Measurements from ENCODE around the gene SYTL5. TPM values are rescaled to one million over a fixed set of nuclear protein-coding genes. Genes with fewer than 3 reads are reported as not detected.

Gene SYTL5
- total and polyA plus RNA-seq, 4 experiments from 2014 or later: not detected

DNA sequence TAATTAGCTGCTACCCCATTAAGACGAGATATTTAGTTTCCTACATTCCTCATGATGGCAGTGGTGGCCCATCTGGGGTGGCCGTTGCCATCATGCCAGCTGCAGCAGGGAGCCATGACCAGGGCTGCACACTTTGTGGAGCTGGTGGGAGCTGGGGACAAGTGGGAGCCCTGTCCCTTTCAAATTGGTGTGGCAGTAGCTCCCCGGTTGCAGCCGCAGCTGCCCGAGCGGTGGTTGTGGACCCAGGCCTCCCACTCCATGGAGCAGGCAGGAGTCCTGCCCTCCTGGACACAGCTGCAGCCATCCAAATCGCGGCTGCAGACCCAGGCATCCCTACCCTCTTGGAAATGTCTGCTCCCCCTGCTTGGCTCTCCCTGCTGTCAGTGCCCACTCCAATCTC is 9.3 kb upstream of the SYTL5 start:
- no peaks in the 10 kb centered on the region for H3K9me3 Mint-ChIP-seq
- H3K27me3 Mint-ChIP-seq: peaks cover 0 to 2% of the 10 kb centered on the region in 2 donors
- no peak for DNase-seq
- POLR2A ChIA-PET (ENCODE audit: partially characterized antibody): no interaction called here
- Histone ChIP-seq H3K9me3 (ENCODE audit: control insufficient read depth in 1 of 2, low read length in 2 of 2) (no peaks in the 10 kb centered on the region), H3K36me3 (ENCODE audit: insufficient read depth, low read length) (no peaks in the 10 kb centered on the region), H3K27ac (ENCODE audit: low read depth, low read length) (no peak overlapping the region), H3K4me3 (ENCODE audit: low read length in 2 of 2) (no peak overlapping the region), H3K4me1 (ENCODE audit: insufficient read depth, low read length) (no peaks in the 10 kb centered on the region), H3K27me3 (ENCODE audit: insufficient read depth, low read length) (no peaks in the 10 kb centered on the region)
- no peak overlapping the region for H3K4me3 Mint-ChIP-seq
- intact Hi-C loops (cut with micrococcal nuclease): no loop called here
- no peaks in the 10 kb centered on the region for H3K36me3 Mint-ChIP-seq
- H3K27ac Mint-ChIP-seq: no peak overlapping the region
- H3K4me1 Mint-ChIP-seq: no peaks in the 10 kb centered on the region
- CTCF ChIA-PET (ENCODE audit: partially characterized antibody): no interaction called here

DNA sequence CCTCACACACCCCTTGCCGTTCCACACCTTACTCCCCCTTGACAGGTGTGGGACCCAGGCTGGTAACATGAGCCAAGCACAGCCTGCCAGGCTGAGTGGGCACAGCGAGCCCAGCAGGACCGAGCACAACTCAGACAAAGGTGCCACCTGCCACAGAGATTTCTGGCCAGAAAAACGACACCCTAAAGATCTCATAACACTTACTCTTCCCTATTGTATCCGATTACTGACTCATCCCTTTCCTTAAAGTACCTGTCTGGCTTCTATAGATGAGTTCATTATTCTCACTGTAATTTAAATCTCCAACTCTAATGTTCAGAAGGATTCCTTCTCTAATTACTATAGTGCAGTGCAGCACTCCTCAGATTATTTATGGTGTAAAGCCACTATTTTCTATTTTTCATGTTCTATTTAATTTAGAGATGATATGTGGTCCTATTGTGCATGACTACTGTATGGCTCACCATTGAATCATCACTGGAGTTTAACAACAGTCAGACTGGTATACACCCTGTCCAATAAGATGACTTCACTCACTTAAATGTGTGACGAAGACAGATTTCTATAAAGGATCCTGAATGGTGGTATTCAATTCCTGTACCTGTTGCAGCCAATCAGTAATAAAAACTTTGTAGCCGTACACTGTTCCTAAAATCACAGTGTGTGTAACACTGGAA is 7.6 kb upstream of the SYTL5 start:
- no peaks in the 10 kb centered on the region for H3K36me3 Mint-ChIP-seq
- POLR2A ChIA-PET (ENCODE audit: partially characterized antibody): no interaction called here
- Histone ChIP-seq H3K4me1 (ENCODE audit: insufficient read depth, low read length) (no peaks in the 10 kb centered on the region), H3K9me3 (ENCODE audit: control insufficient read depth in 1 of 2, low read length in 2 of 2) (no peaks in the 10 kb centered on the region), H3K4me3 (ENCODE audit: low read length in 2 of 2) (no peak overlapping the region), H3K27me3 (ENCODE audit: insufficient read depth, low read length) (no peaks in the 10 kb centered on the region), H3K36me3 (ENCODE audit: insufficient read depth, low read length) (no peaks in the 10 kb centered on the region), H3K27ac (ENCODE audit: low read depth, low read length) (no peak overlapping the region)
- no peak overlapping the region for H3K4me3 Mint-ChIP-seq
- CTCF ChIA-PET (ENCODE audit: partially characterized antibody): no interaction called here
- no peaks in the 10 kb centered on the region for H3K4me1 Mint-ChIP-seq
- peaks cover 0 to 2% (median 0%) of the 10 kb centered on the region in 8 donors for H3K9me3 Mint-ChIP-seq
- no peak overlapping the region for H3K27ac Mint-ChIP-seq
- intact Hi-C loops (cut with micrococcal nuclease): no loop called here
- DNase-seq: no peak
- peaks cover 0 to 2% of the 10 kb centered on the region in 2 donors for H3K27me3 Mint-ChIP-seq

DNA sequence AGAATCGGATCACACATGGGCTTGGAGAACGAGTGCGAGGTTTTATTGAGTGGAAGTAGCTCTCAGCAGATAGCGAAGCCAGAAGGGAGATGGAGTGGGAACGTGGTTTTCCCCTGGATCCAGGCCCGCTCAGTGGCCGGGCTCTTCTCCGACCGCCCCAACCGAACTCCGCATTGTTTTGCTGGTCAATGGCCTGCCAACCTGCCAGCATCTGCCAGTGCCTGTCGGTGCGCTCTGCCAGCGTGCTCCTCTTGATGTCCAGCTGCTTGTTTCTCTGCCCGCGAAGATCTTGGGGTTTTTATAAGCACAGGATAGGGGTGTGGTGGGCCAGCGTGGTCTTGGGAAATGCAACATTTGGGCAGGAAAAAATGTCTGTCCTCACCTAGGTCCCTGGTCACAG is 5.6 kb upstream of the SYTL5 start:
- H3K27me3 Mint-ChIP-seq: peaks cover 3 to 5% of the 10 kb centered on the region in 2 donors
- no peak overlapping the region for H3K27ac Mint-ChIP-seq
- POLR2A ChIA-PET (ENCODE audit: partially characterized antibody): no interaction called here
- Histone ChIP-seq H3K4me1 (ENCODE audit: insufficient read depth, low read length) (no peaks in the 10 kb centered on the region), H3K4me3 (ENCODE audit: low read length in 2 of 2) (no peak overlapping the region), H3K27ac (ENCODE audit: low read depth, low read length) (no peak overlapping the region), H3K27me3 (ENCODE audit: insufficient read depth, low read length) (no peaks in the 10 kb centered on the region), H3K9me3 (ENCODE audit: control insufficient read depth in 1 of 2, low read length in 2 of 2) (no peaks in the 10 kb centered on the region), H3K36me3 (ENCODE audit: insufficient read depth, low read length) (no peaks in the 10 kb centered on the region)
- no peaks in the 10 kb centered on the region for H3K4me1 Mint-ChIP-seq
- H3K9me3 Mint-ChIP-seq: peaks cover 0 to 7% (median 3%) of the 10 kb centered on the region in 8 donors
- CTCF ChIA-PET (ENCODE audit: partially characterized antibody): no interaction called here
- intact Hi-C loops (cut with micrococcal nuclease): no loop called here
- no peak overlapping the region for H3K4me3 Mint-ChIP-seq
- peaks cover 0 to 1% of the 10 kb centered on the region in 2 donors for H3K36me3 Mint-ChIP-seq
- no peak for DNase-seq

DNA sequence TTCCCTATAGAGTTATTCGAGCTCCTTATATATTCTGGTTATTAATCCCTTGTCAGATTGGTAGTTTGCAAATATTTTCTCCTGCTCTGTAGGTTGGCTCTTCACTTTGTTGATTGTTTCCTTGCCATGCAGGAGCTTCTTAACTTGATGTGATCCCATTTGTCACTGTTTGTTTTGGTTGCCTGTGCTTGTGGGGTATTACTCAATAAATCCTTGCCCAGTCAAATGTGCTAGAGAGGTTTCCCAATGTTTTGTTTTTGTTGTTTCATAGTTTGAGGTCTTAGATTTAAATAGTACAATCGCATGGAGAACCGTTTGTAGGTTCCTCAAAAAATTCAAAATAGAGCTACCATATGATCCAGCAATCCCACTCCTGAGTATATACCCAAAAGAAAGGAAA is 2.3 kb upstream of the SYTL5 start:
- H3K4me1 ChIP-seq (ENCODE audit: insufficient read depth, low read length): no peaks in the 10 kb centered on the region
- no peak for DNase-seq
- Mint-ChIP-seq H3K27me3 (peaks cover 3 to 4% of the 10 kb centered on the region in 2 donors), H3K9me3 (peaks cover 0 to 12% (median 3%) of the 10 kb centered on the region in 8 donors), H3K4me3 (no peak overlapping the region), H3K27ac (no peak overlapping the region), H3K4me1 (no peaks in the 10 kb centered on the region), H3K36me3 (peaks cover 0 to 1% of the 10 kb centered on the region in 2 donors)
- no peaks in the 10 kb centered on the region for H3K27me3 ChIP-seq (ENCODE audit: insufficient read depth, low read length)
- no peaks in the 10 kb centered on the region for H3K36me3 ChIP-seq (ENCODE audit: insufficient read depth, low read length)
- POLR2A ChIA-PET (ENCODE audit: partially characterized antibody): no interaction called here
- CTCF ChIA-PET (ENCODE audit: partially characterized antibody): no interaction called here
- no peak overlapping the region for H3K4me3 ChIP-seq (ENCODE audit: low read length in 2 of 2)
- H3K9me3 ChIP-seq (ENCODE audit: control insufficient read depth in 1 of 2, low read length in 2 of 2): no peaks in the 10 kb centered on the region
- intact Hi-C loops (cut with micrococcal nuclease): no loop called here
- H3K27ac ChIP-seq (ENCODE audit: low read depth, low read length): no peak overlapping the region

DNA sequence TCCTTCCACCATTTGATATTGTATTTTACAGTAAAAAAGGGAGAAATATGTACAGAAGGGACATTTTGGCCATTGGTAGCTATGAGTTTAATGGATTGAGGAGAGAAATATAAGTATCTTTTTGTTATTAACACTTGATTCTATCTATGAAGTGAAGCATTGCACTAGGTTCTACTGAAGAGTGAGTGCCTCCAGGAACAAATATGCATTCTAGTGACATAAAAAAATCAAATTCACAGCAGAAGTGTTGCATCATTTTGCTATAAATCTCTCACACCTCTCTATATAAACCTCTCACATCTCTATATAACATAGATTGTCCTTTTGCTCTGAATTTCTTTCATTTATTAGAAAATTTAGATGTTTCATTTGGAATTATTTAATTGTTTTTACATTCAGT is 425 bp downstream of the SYTL5 start:
- H3K27ac ChIP-seq (ENCODE audit: low read depth, low read length): no peak overlapping the region
- no peaks in the 10 kb centered on the region for H3K27me3 ChIP-seq (ENCODE audit: insufficient read depth, low read length)
- H3K4me3 Mint-ChIP-seq: no peak overlapping the region
- H3K9me3 Mint-ChIP-seq: peaks cover 0 to 12% (median 3%) of the 10 kb centered on the region in 8 donors
- no peak overlapping the region for H3K27ac Mint-ChIP-seq
- ChIA-PET POLR2A (ENCODE audit: partially characterized antibody) (no interaction called here), CTCF (ENCODE audit: partially characterized antibody) (no interaction called here)
- H3K4me1 Mint-ChIP-seq: no peaks in the 10 kb centered on the region
- H3K4me1 ChIP-seq (ENCODE audit: insufficient read depth, low read length): no peaks in the 10 kb centered on the region
- peaks cover 3 to 4% of the 10 kb centered on the region in 2 donors for H3K27me3 Mint-ChIP-seq
- peaks cover 0 to 1% of the 10 kb centered on the region in 2 donors for H3K36me3 Mint-ChIP-seq
- no peak overlapping the region for H3K4me3 ChIP-seq (ENCODE audit: low read length in 2 of 2)
- no peak for DNase-seq
- no peaks in the 10 kb centered on the region for H3K36me3 ChIP-seq (ENCODE audit: insufficient read depth, low read length)
- intact Hi-C loops (cut with micrococcal nuclease): no loop called here
- no peaks in the 10 kb centered on the region for H3K9me3 ChIP-seq (ENCODE audit: control insufficient read depth in 1 of 2, low read length in 2 of 2)

DNA sequence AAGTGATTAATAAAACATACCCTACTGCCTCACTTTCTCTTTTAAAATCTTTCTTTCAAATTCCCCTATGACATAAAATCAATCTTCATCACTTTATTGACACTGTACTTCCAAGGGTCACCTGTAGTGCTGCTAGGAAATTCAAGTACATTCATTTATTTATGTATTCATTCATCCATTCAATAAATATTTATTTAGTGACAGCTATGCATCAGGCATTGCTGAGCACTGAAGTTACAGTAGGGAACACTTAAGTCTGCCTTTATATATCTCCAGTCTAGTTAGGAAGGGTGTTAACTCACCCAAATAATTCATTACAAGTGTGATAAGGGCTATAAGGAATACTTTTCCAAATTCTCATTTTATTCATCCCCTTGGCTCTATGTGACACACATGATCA is 2.3 kb downstream of the SYTL5 start:
- H3K9me3 ChIP-seq (ENCODE audit: control insufficient read depth in 1 of 2, low read length in 2 of 2): no peaks in the 10 kb centered on the region
- no peak overlapping the region for H3K27ac ChIP-seq (ENCODE audit: low read depth, low read length)
- CTCF ChIA-PET (ENCODE audit: partially characterized antibody): no interaction called here
- DNase-seq: no peak
- H3K27me3 ChIP-seq (ENCODE audit: insufficient read depth, low read length): no peaks in the 10 kb centered on the region
- no peaks in the 10 kb centered on the region for H3K4me1 ChIP-seq (ENCODE audit: insufficient read depth, low read length)
- no peak overlapping the region for H3K4me3 ChIP-seq (ENCODE audit: low read length in 2 of 2)
- Mint-ChIP-seq H3K36me3 (peaks cover 0 to 1% of the 10 kb centered on the region in 2 donors), H3K4me1 (no peaks in the 10 kb centered on the region), H3K27me3 (peaks cover 3 to 4% of the 10 kb centered on the region in 2 donors), H3K4me3 (no peak overlapping the region), H3K27ac (no peak overlapping the region), H3K9me3 (peaks cover 0 to 12% (median 2%) of the 10 kb centered on the region in 8 donors)
- POLR2A ChIA-PET (ENCODE audit: partially characterized antibody): no interaction called here
- no peaks in the 10 kb centered on the region for H3K36me3 ChIP-seq (ENCODE audit: insufficient read depth, low read length)
- intact Hi-C loops (cut with micrococcal nuclease): no loop called here

DNA sequence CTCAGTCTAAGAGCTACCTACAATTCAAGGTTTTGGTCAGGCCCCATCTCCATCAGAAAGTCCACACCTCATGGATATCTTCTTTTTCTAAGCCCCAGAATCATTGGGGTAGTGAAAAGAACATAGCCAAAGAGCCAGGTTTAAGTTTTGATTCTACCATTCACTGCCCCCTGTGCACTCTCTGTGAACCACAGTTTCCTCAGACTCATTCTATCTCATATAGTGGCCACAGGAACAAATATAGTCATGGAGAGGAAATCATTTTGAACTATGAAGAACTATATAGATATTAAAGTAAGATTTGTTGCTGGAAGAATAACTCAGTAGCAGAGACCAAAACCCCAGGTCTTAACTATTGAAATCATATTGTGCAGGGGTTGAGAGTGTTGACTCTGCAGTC is 3.3 kb downstream of the SYTL5 start:
- ChIA-PET POLR2A (ENCODE audit: partially characterized antibody) (no interaction called here), CTCF (ENCODE audit: partially characterized antibody) (no interaction called here)
- H3K36me3 ChIP-seq (ENCODE audit: insufficient read depth, low read length): no peaks in the 10 kb centered on the region
- intact Hi-C loops (cut with micrococcal nuclease): no loop called here
- no peaks in the 10 kb centered on the region for H3K4me1 Mint-ChIP-seq
- H3K27me3 ChIP-seq (ENCODE audit: insufficient read depth, low read length): no peaks in the 10 kb centered on the region
- DNase-seq: no peak
- H3K4me3 ChIP-seq (ENCODE audit: low read length in 2 of 2): no peak overlapping the region
- H3K27me3 Mint-ChIP-seq: peaks cover 2% of the 10 kb centered on the region in 2 donors
- H3K27ac ChIP-seq (ENCODE audit: low read depth, low read length): no peak overlapping the region
- H3K36me3 Mint-ChIP-seq: no peaks in the 10 kb centered on the region
- peaks cover 0 to 8% (median 3%) of the 10 kb centered on the region in 8 donors for H3K9me3 Mint-ChIP-seq
- no peaks in the 10 kb centered on the region for H3K4me1 ChIP-seq (ENCODE audit: insufficient read depth, low read length)
- H3K27ac Mint-ChIP-seq: no peak overlapping the region
- H3K9me3 ChIP-seq (ENCODE audit: control insufficient read depth in 1 of 2, low read length in 2 of 2): no peaks in the 10 kb centered on the region
- no peak overlapping the region for H3K4me3 Mint-ChIP-seq

All from CD4-positive, alpha-beta memory T cell (primary cell).